AG04450 (cell line): ENCODE measurements around the gene HSPBAP1. TPM values are rescaled to one million over a fixed set of nuclear protein-coding genes. Genes with fewer than 3 reads are reported as not detected.

Source experiments
- CTCF ChIA-PET: fragments of 300-600, 350-600 bp; formaldehyde crosslinking; extraction: SDS; loops from one replicate; lab custom pipeline; 2022; ENCODE audit warnings: antibody characterized with exemption, inconsistent platforms; lab: Charles Lee
- POLR2A ChIA-PET: fragments of 350-600 bp; formaldehyde crosslinking; extraction: SDS; loops from one replicate; lab custom pipeline; 2021; ENCODE audit warnings: antibody characterized with exemption, inconsistent platforms; lab: Yijun Ruan, JAX
- DNase-seq: peaks from one replicate; pipeline ENCODE4 v3.0.0-alpha.2; 2011; ENCODE audit warnings: low read depth, low spot score
- H3K27ac ChIP-seq: one replicate; pipeline ENCODE4 v1.5.1; 2012; ENCODE audit warnings: low read depth, low read length, control low read depth
- H3K27me3 ChIP-seq: one replicate; pipeline ENCODE4 v1.6.0; 2012; ENCODE audit warnings: low read length; ENCODE audit not compliant: control insufficient read depth, insufficient read depth
- H3K4me3 ChIP-seq: 2 replicates; pipeline ENCODE4 v1.5.1; 2011; ENCODE audit warnings: mild to moderate bottlenecking, low read depth, low read length, control low read depth
- H3K9me3 ChIP-seq: 2 replicates; pipeline ENCODE4 v1.5.1; 2012; ENCODE audit warnings: low read length; ENCODE audit not compliant: control insufficient read depth, insufficient read depth
- polyA plus RNA-seq: library from polyadenylated mRNA; depleted of rRNA; stranded (reverse); fragments of >200 nt; gene quantifications from 2 replicates; pipeline ENCODE4 v1.2.3, GENCODE V29; 2011
- TF ChIP-seq, protein P1 (sequence below): IDR thresholded peaks from 2 replicates; pipeline ENCODE4 v1.5.1; 2011; ENCODE audit warnings: low read depth, low read length, control low read depth, inconsistent platforms

The HSPBAP1 gene
- polyA plus RNA-seq, 1 experiment, result 8.3 TPM

DNA sequence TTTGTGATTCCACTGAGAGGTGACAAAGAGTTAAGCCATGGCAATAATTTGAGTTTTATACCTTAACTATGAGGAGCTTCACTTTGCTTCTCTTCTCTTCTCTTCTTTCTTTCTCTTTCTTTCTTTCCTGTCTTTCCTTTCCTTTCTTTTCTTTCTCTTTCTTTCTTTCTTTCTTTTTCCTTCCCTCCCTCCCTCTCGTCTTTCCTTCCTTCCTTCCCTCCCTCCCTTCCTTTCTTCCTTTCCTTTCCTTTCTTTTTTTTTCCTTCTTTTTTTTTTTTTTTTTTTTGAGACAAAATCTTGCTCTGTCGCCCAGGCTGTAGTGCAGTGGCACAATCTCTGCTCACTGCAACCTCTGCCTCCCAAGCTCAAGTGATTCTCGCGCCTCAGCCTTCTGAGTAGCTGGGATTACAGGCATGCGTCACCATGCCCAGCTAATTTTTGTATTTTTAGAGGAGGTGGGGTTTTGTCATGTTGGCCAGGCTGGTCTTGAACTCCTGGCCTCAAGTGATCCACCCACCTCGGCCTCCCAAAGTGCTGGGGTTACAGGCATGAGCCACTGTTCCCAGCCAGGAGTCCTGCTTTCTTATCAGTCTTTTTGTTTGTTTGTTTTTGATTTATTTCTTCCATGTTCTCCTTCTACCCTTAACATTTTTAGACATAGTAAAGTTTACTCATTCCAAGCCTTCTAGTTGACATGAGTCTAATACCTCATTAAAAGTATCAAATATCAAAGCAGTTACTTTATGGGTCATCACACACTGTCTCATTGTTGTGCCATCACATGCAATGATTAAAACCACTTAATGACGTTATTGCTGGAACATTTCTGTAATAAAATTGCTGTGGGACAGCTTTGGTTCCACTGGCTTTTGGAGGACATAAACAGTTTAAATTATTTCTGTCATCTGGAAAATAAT, 31.1 kb upstream of the HSPBAP1 start:
- CTCF ChIA-PET, result interaction anchor here (0.6 to 1.0 kb wide), 2 partner anchors 28 to 263 kb away, joined by 3 read pairs; no protein-coding TSS in a partner anchor
- TF ChIP-seq, protein P1, sequence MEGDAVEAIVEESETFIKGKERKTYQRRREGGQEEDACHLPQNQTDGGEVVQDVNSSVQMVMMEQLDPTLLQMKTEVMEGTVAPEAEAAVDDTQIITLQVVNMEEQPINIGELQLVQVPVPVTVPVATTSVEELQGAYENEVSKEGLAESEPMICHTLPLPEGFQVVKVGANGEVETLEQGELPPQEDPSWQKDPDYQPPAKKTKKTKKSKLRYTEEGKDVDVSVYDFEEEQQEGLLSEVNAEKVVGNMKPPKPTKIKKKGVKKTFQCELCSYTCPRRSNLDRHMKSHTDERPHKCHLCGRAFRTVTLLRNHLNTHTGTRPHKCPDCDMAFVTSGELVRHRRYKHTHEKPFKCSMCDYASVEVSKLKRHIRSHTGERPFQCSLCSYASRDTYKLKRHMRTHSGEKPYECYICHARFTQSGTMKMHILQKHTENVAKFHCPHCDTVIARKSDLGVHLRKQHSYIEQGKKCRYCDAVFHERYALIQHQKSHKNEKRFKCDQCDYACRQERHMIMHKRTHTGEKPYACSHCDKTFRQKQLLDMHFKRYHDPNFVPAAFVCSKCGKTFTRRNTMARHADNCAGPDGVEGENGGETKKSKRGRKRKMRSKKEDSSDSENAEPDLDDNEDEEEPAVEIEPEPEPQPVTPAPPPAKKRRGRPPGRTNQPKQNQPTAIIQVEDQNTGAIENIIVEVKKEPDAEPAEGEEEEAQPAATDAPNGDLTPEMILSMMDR, result no peak
- Histone ChIP-seq H3K27me3 (no peaks in the 10 kb centered on the region), H3K27ac (no peak overlapping the region), H3K4me3 (no peak overlapping the region), H3K9me3 (no peaks in the 10 kb centered on the region)
- POLR2A ChIA-PET, result interaction anchor here (0.7 kb wide), 1 partner anchor 143 kb away, joined by 4 read pairs; no protein-coding TSS in a partner anchor
- no peak for DNase-seq

DNA sequence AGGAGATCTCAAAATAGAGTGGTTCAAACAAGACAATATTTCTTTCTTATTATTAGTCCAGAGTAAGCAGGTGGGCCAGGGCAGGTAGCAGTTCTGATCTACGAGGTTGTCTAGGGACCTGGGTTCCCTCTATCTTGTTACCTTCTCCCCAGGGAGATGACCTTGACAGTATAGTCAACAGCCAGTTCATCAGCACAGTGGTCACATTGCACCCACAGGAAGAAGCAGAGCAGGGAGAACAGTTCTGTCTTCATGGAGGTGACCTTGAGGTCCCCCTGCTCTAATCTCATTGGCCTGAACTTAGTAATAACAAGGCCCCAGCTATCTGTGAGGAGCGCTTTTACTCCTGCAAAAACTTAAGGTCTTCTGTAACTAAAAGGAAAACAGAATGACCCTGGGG, 23.0 kb upstream of the HSPBAP1 start:
- CTCF ChIA-PET, result no interaction called here
- no peak for DNase-seq
- Histone ChIP-seq H3K9me3 (no peaks in the 10 kb centered on the region), H3K27ac (no peak overlapping the region), H3K4me3 (no peak overlapping the region), H3K27me3 (no peaks in the 10 kb centered on the region)
- POLR2A ChIA-PET, result no interaction called here
- TF ChIP-seq, protein P1, result no peak

DNA sequence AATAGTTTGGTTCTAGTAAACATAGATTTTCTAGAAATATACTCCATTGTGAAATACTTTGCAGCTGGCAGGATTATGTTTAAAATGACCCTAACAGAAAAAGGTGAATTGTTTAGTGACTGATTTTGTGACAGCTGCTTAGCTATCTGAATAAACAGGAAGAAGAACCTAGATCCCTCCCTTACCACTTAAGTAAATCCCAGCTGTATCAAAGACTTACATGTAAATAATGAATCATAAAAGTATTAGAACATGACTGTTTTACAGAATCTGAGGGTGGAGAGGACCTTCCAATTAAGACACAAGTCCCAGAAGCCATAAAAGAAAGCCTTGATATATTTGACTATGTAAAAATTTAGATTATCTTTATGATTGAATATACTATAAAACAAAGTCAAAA, 17.1 kb upstream of the HSPBAP1 start:
- no peaks in the 10 kb centered on the region for H3K9me3 ChIP-seq
- DNase-seq, result no peak
- no peaks in the 10 kb centered on the region for H3K27me3 ChIP-seq
- ChIA-PET CTCF (no interaction called here), POLR2A (no interaction called here)
- H3K27ac ChIP-seq, result no peak overlapping the region
- H3K4me3 ChIP-seq, result no peak overlapping the region
- TF ChIP-seq, protein P1, result no peak

DNA sequence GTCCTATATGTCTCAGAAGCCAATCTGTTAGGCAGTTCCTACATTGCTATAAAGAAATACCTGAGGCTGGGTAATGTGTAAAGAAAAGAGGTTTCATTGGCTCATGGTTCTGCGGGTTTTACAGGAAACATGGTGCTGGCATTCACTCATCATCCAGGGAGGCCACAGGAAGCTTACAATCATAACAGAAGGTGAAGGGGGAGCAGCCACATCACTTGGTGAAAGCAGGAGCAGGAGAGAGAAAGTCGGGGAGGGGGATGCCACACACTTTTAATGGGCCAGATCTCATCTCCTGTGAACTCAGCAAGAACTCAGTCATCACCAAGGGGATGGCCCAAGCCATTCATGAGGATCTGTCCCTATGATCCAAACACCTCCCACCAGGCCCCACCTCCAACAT, 10.3 kb upstream of the HSPBAP1 start:
- no peak for DNase-seq
- POLR2A ChIA-PET, result no interaction called here

More for the DNA sequence above, 10.3 kb upstream of the HSPBAP1 start:
- no peaks in the 10 kb centered on the region for H3K9me3 ChIP-seq
- no peak overlapping the region for H3K4me3 ChIP-seq
- TF ChIP-seq, protein P1, result no peak
- no peaks in the 10 kb centered on the region for H3K27me3 ChIP-seq
- no peak overlapping the region for H3K27ac ChIP-seq
- CTCF ChIA-PET, result no interaction called here
